Mammary epithelial cell (primary cell): ENCODE results near the gene PODXL2.

Experiments
- EZH2 ChIP-seq: IDR thresholded peaks from 2 replicates; pipeline ENCODE4 v1.6.1; 2012; ENCODE audit warnings: low read length, inconsistent platforms, borderline replicate concordance
- TF ChIP-seq, protein P1 (sequence below), 2 donors: IDR thresholded peaks in 1 of 2; conservative IDR thresholded peaks in 1 of 2; 2 replicates each; pipeline ENCODE4 v1.5.1; 2011 to 2012; ENCODE audit warnings: inconsistent platforms in 2 of 2, low read length in 2 of 2, mild to moderate bottlenecking in 2 of 2, control low read depth in 1 of 2, low read depth in 1 of 2; ENCODE audit not compliant: insufficient read depth in 1 of 2; ENCODE audit errors: extremely low read depth in 1 of 2

DNA sequence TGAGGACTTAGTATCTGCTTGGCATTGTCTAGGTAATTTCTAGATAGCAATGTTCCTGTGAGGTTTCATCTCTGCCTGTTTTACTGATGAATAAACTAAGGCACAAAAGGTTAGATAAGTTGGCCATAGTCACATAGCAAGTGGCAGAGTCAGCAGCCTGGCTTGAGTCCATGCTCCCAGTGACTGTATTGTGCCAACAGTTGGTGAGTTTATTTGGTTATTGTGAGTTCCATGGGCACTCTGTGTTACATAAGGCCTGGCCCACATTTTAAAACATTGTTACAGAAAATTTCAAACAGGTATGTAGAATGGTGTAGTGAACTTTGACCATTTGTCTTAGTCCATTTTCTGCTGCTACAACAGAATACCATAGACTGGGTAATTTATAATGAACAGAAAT, 15.6 kb upstream of the PODXL2 start:
- TF ChIP-seq, protein P1, sequence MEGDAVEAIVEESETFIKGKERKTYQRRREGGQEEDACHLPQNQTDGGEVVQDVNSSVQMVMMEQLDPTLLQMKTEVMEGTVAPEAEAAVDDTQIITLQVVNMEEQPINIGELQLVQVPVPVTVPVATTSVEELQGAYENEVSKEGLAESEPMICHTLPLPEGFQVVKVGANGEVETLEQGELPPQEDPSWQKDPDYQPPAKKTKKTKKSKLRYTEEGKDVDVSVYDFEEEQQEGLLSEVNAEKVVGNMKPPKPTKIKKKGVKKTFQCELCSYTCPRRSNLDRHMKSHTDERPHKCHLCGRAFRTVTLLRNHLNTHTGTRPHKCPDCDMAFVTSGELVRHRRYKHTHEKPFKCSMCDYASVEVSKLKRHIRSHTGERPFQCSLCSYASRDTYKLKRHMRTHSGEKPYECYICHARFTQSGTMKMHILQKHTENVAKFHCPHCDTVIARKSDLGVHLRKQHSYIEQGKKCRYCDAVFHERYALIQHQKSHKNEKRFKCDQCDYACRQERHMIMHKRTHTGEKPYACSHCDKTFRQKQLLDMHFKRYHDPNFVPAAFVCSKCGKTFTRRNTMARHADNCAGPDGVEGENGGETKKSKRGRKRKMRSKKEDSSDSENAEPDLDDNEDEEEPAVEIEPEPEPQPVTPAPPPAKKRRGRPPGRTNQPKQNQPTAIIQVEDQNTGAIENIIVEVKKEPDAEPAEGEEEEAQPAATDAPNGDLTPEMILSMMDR (conservative IDR thresholded peaks at IDR 0.05 in 1 of 2, IDR thresholded peaks at IDR 0.05 in 1 of 2; ENCODE audit: extremely low read depth in 1 of 2, insufficient read depth in 1 of 2, low read depth in 1 of 2, low read length in 2 of 2): no peak
- no peak for TF ChIP-seq EZH2
